T-helper 2 cell treated with Interferon-gamma antibody and Interleukin-4, amounts not matched to agents 5 μg/mL and 100 μg/mL, for 36 hours (primary cell): ENCODE data around the gene TFDP1.

Source experiments
- DNase-seq: peaks from one replicate; pipeline ENCODE4 v3.0.0; 2021; ENCODE audit warnings: low spot score
- H3K27ac Mint-ChIP-seq: one replicate; pipeline ENCODE4 v1.8.0; 2021; ENCODE audit warnings: mild to moderate bottlenecking, mixed read lengths
- H3K27me3 Mint-ChIP-seq: one replicate; pipeline ENCODE4 v1.8.0; 2021; ENCODE audit warnings: low read depth, mixed read lengths
- H3K36me3 Mint-ChIP-seq: one replicate; pipeline ENCODE4 v1.8.0; 2021; ENCODE audit warnings: low read depth, mixed read lengths
- H3K4me1 Mint-ChIP-seq: one replicate; pipeline ENCODE4 v1.8.0; 2021; ENCODE audit warnings: low read depth, mixed read lengths
- H3K4me3 Mint-ChIP-seq: one replicate; pipeline ENCODE4 v1.8.0; 2022; ENCODE audit warnings: mild to moderate bottlenecking, moderate library complexity, mixed read lengths
- H3K9me3 Mint-ChIP-seq: one replicate; pipeline ENCODE4 v1.8.0; 2021; ENCODE audit warnings: mixed read lengths

Gene TFDP1

GRCh38 chr13:113584205-113584869 lies at the start of gene TFDP1:
TSS of gene TFDP1 (plus strand) at chr13:113584753. CDS start at chr13:113585838, 1,085 bp downstream.
- Mint-ChIP-seq H3K36me3 (peaks cover 28% of the 10 kb centered on the region), H3K27me3 (no peaks in the 10 kb centered on the region), H3K4me1 (peaks cover 29% of the 10 kb centered on the region), H3K4me3 (peak within 1 kb of the TSS; percentile 95), H3K9me3 (no peaks in the 10 kb centered on the region), H3K27ac (peak within 1 kb of the TSS; percentile 94)
- DNase-seq = peak; percentile 91

GRCh38 chr13:113535381-113535781 lies 49.2 kb upstream of the TFDP1 start:
- peaks cover 5% of the 10 kb centered on the region for H3K36me3 Mint-ChIP-seq
- no peaks in the 10 kb centered on the region for H3K4me1 Mint-ChIP-seq
- H3K9me3 Mint-ChIP-seq = no peaks in the 10 kb centered on the region
- no peak overlapping the region for H3K27ac Mint-ChIP-seq
- DNase-seq = no peak
- H3K4me3 Mint-ChIP-seq = no peak overlapping the region
- no peaks in the 10 kb centered on the region for H3K27me3 Mint-ChIP-seq

DNA sequence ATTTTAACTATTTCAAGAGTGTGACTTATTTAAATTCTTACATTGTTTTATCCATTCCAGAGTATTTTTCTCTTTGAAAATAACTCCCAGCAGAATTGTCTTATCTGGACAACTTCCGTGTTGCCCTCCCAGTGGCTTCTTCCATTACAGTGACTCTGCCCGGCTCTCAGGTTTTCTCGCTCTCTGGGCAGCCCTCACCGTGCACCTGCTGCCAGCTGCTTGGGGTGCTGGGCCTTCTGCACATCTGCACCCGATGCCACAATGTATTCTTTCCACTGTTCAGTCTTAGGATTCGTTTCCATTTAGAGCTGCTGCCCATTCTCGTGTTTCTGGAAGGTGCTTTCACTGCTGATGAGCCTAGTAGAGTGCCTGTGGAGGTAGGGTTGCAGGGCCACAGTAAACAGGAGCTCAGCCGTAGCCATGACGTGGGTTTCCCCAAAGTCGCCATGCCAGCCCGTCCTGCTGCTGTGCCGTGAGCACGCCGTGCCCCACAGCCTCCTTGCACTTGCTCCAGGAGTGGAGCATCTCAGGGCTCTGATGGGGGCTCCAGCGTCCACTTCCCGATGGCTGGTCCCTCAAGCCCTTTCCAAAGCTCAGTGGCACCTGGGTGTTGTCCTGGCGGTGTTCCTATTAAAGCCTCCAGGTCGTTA lies 48.0 kb upstream of the TFDP1 start:
- no peak for DNase-seq
- Mint-ChIP-seq H3K4me3 (no peak overlapping the region), H3K4me1 (no peaks in the 10 kb centered on the region), H3K27ac (no peak overlapping the region), H3K36me3 (peaks cover 15% of the 10 kb centered on the region), H3K9me3 (peaks cover 8% of the 10 kb centered on the region), H3K27me3 (no peaks in the 10 kb centered on the region)

- Mint-ChIP-seq H3K27me3 (no peaks in the 10 kb centered on the region), H3K4me3 (no peak overlapping the region), H3K27ac (no peak overlapping the region), H3K4me1 (no peaks in the 10 kb centered on the region), H3K36me3 (peaks cover 15% of the 10 kb centered on the region), H3K9me3 (peaks cover 8% of the 10 kb centered on the region)
- no peak for DNase-seq
Measured at GRCh38 chr13:113537205-113537604, 47.3 kb upstream of the TFDP1 start.

DNA sequence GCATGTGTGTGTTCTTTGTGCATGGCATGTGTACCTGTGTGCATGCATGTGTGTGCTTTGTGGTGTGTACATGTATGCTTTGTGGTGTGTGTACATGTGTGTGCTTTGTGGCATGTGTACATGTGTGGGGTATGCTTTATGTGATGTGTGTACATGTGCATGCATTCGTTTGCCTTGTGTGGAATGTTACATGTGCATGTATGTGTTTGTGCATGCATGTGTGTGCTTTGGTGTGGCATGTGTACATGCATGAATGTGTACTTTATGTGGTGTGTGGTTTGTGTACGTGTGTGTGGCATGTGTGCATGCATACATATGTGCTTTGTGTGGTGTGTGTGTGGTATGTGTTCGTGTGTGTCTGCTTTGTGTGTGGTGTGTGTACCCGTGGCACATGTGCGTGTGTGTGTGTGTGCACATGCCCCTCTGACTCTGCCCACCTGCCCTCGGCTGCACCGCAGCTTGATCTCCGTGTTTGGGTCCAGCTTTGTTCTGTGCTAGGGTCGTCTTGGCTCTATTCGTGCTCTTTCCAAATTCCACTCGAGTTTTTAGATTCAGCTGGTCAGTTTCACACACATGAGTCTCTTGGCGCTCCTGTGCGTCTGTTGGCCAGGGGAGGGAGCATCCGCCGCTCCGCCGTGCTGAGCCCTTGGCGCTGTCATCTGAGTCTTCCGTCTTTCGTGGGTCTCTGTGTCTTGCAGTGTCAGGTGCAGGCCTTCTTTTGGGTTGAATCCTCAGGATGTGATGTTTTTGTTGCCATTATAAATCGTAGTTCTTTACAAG lies 46.5 kb upstream of the TFDP1 start:
- H3K9me3 Mint-ChIP-seq = peaks cover 8% of the 10 kb centered on the region
- no peak overlapping the region for H3K4me3 Mint-ChIP-seq
- no peak for DNase-seq
- H3K27me3 Mint-ChIP-seq = no peaks in the 10 kb centered on the region
- no peaks in the 10 kb centered on the region for H3K4me1 Mint-ChIP-seq
- H3K36me3 Mint-ChIP-seq = peaks cover 17% of the 10 kb centered on the region
- no peak overlapping the region for H3K27ac Mint-ChIP-seq

DNA sequence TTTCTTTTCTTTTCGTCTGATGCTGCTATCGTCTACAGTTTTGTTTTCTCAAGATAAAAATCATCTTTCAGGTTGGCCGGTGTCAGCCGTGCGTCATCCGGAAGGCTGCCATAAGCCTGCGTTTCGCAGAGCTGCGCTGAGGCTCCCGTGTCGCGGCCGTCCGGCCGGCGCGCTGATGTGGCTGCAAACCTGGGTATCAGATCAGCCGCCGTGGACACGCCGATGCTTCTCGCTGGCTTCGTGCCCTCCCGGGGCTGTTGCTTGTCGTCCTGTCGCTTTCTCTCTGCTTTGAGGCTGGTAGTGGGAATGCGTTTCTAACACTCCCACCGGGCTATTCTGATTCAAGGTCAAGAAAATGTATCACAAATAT lies 45.9 kb upstream of the TFDP1 start:
- peaks cover 8% of the 10 kb centered on the region for H3K9me3 Mint-ChIP-seq
- DNase-seq = no peak
- H3K27me3 Mint-ChIP-seq = no peaks in the 10 kb centered on the region
- no peak overlapping the region for H3K4me3 Mint-ChIP-seq
- H3K36me3 Mint-ChIP-seq = peaks cover 19% of the 10 kb centered on the region
- H3K27ac Mint-ChIP-seq = no peak overlapping the region
- no peaks in the 10 kb centered on the region for H3K4me1 Mint-ChIP-seq

- peaks cover 21% of the 10 kb centered on the region for H3K36me3 Mint-ChIP-seq
- peaks cover 8% of the 10 kb centered on the region for H3K9me3 Mint-ChIP-seq
- H3K27me3 Mint-ChIP-seq = no peaks in the 10 kb centered on the region
- no peaks in the 10 kb centered on the region for H3K4me1 Mint-ChIP-seq
- DNase-seq = no peak
- no peak overlapping the region for H3K4me3 Mint-ChIP-seq
- no peak overlapping the region for H3K27ac Mint-ChIP-seq
Measured at GRCh38 chr13:113539176-113539575, 45.4 kb upstream of the TFDP1 start.

GRCh38 chr13:113539822-113540221 lies 44.7 kb upstream of the TFDP1 start:
- Mint-ChIP-seq H3K27ac (no peak overlapping the region), H3K9me3 (peaks cover 8% of the 10 kb centered on the region), H3K4me3 (no peak overlapping the region), H3K27me3 (no peaks in the 10 kb centered on the region), H3K4me1 (no peaks in the 10 kb centered on the region), H3K36me3 (peaks cover 21% of the 10 kb centered on the region)
- DNase-seq = no peak

GRCh38 chr13:113540523-113540922 lies 44.0 kb upstream of the TFDP1 start:
- Mint-ChIP-seq H3K27me3 (no peaks in the 10 kb centered on the region), H3K9me3 (peaks cover 8% of the 10 kb centered on the region), H3K27ac (no peak overlapping the region), H3K36me3 (peaks cover 19% of the 10 kb centered on the region), H3K4me1 (no peaks in the 10 kb centered on the region), H3K4me3 (no peak overlapping the region)
- DNase-seq = no peak

DNA sequence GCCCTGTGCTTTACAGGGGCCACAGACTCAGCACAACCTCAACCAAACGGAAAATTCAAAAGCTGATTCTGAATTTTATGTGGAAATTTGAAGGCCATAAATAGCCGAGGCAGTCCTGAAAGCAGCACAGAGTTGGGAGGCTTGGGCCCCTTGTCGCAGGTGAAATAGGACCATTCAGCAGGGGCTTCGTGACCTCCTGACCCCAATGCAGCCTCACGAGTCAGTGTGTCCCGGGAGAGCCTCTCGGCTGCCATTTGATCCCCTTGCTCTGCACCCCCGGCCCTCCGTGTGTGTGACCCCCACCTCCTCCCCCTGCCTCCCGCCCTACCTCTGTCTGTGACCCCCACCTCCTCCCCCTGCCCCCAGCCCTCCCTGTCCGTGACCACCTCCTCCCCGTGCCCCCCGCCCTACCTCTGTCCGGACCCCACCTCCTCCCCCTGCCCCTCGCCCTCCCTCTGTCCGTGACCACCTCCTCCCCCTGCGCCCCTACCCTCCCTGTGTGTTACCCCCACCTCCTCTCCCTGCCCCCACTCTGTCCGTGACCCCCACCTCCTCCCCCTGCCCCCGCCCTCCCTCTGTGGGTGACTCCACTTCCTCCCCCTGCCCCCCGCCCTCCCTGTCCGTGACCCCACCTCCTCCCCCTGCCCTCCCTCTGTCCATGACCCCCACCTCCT lies 41.7 kb upstream of the TFDP1 start:
- no peak overlapping the region for H3K4me3 Mint-ChIP-seq
- H3K4me1 Mint-ChIP-seq = no peaks in the 10 kb centered on the region
- H3K27ac Mint-ChIP-seq = no peak overlapping the region
- DNase-seq = no peak
- H3K9me3 Mint-ChIP-seq = peaks cover 8% of the 10 kb centered on the region
- peaks cover 19% of the 10 kb centered on the region for H3K36me3 Mint-ChIP-seq
- no peaks in the 10 kb centered on the region for H3K27me3 Mint-ChIP-seq

GRCh38 chr13:113544071-113544891 lies 40.3 kb upstream of the TFDP1 start:
- no peaks in the 10 kb centered on the region for H3K27me3 Mint-ChIP-seq
- DNase-seq = no peak
- H3K36me3 Mint-ChIP-seq = peaks cover 19% of the 10 kb centered on the region
- no peak overlapping the region for H3K4me3 Mint-ChIP-seq
- H3K9me3 Mint-ChIP-seq = peaks cover 8% of the 10 kb centered on the region
- H3K4me1 Mint-ChIP-seq = no peaks in the 10 kb centered on the region
- no peak overlapping the region for H3K27ac Mint-ChIP-seq

- peaks cover 17% of the 10 kb centered on the region for H3K36me3 Mint-ChIP-seq
- no peak overlapping the region for H3K27ac Mint-ChIP-seq
- no peaks in the 10 kb centered on the region for H3K4me1 Mint-ChIP-seq
- no peak overlapping the region for H3K4me3 Mint-ChIP-seq
- no peaks in the 10 kb centered on the region for H3K27me3 Mint-ChIP-seq
- DNase-seq = no peak
- peaks cover 8% of the 10 kb centered on the region for H3K9me3 Mint-ChIP-seq
Measured at GRCh38 chr13:113544896-113545295, 39.7 kb upstream of the TFDP1 start.

DNA sequence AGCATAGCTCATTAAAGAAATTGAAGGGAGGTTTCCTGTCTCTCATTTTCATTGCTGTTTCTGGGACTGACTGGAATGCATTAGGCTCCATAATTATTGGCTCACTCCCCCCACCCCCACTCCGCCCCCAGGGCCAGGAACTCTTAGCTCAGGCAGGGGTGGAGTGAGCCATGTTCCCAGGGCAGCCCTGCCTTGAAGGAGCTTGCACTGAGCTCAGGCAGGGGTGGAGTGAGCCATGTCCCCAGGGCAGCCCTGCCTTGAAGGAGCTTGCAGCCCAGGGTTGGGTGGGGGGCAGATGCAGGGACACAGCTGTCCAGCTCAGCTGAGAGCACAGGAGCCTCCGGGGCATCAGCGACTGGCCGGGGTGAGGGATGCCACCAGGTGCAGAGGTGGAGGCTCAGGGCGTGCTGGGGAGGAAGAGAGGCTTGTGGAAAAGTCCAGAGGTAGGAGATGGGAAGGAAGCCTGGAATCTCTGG lies 39.1 kb upstream of the TFDP1 start:
- H3K27ac Mint-ChIP-seq = no peak overlapping the region
- peaks cover 15% of the 10 kb centered on the region for H3K36me3 Mint-ChIP-seq
- H3K4me1 Mint-ChIP-seq = no peaks in the 10 kb centered on the region
- H3K9me3 Mint-ChIP-seq = peaks cover 7% of the 10 kb centered on the region
- H3K4me3 Mint-ChIP-seq = no peak overlapping the region
- H3K27me3 Mint-ChIP-seq = no peaks in the 10 kb centered on the region
- DNase-seq = no peak
